GM18505 (cell line): ENCODE data around the gene PCOLCE2.

ENCODE experiments used
- ATAC-seq: cut with Tn5 transposase; IDR thresholded peaks from one replicate; pipeline ENCODE4 v1.9.1; 2021; ENCODE audit not compliant: unreplicated experiment
- POLR2A ChIP-seq: IDR thresholded peaks from 4 replicates; pipeline ENCODE4 v1.6.1; 2011; ENCODE audit warnings: borderline replicate concordance; ENCODE audit not compliant: insufficient read depth, insufficient read length; ENCODE audit errors: extremely low read depth

Gene PCOLCE2

DNA sequence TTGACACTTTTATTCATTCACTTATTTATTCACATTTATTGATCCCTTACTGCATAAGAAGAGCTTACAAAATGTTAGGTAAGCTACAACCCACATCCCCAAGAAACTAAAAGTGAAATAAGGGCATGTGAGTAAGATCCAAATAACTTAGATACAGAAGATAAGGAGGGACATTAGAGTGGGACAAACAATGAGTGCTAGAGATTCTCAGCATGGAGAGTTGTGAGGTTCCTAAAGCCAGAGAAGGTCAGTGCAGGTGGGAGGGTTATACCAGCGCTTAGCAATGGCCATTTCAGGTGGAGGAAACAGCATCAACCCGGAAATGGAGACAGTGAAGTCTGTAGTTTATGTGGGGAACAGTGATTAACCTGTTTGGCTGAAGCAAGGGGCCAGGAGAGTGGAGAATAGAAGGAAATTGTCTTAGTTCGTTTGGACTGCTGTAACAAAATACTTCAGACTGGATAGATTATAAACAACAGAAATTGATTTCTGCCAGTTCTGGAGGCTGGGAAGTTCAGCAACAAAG is 25.5 kb upstream of the PCOLCE2 start:
- no peak for TF ChIP-seq POLR2A
- no peak for ATAC-seq

DNA sequence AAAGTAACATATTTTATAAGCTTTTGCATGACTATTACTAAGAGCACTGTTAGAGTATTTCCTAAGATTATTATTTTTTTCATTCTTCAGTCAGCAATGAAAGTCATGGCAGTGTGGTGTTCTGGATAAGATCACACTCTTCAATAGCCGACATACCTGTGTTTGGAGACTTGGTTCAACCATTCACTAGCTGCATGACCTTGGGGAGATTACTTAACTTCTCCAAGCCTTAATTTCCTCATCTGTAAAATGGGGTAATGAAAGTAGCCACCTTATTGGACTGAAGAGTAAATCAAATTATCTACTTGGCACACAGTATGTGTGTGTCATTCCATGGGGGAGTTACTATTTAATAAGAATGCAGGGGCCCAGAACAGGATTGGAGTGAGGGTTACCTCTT is 24.5 kb upstream of the PCOLCE2 start:
- ATAC-seq, result no peak
- TF ChIP-seq POLR2A, result no peak

DNA sequence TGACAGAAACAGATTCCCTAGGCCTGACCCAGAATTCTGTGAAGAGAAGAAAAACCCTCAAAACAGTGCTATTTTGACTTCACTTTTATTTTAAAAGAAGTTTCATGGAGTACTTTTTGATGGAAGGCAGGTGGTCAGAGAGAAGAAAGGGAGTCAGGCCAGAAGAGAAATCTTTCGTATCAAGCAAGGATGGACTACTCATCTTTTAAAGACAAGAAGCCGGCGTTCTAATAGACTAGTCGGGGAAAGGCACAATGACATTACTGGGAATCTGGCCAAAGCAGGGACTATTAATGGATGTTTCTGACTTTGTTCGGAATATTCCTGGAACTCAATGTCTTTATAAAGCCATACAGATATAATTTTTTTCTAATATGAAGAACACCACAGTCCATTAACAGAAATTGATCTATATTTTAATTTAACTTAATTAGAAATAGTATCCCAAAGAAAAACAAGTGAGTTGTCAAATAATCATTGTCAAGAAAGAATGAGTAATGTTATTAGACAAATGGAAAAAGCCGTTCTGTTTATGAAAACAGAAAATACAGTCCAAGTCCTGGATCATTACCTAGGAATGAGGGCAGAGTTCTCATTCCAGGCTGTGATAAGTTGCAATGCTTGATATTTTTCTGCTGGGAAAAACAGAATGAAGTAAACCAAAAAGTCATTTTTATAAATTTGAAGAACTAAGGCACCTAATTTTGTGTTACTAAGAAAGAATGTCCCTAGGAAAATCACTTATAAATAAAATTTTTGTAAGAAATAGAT is 23.7 kb upstream of the PCOLCE2 start:
- no peak for TF ChIP-seq POLR2A
- no peak for ATAC-seq

DNA sequence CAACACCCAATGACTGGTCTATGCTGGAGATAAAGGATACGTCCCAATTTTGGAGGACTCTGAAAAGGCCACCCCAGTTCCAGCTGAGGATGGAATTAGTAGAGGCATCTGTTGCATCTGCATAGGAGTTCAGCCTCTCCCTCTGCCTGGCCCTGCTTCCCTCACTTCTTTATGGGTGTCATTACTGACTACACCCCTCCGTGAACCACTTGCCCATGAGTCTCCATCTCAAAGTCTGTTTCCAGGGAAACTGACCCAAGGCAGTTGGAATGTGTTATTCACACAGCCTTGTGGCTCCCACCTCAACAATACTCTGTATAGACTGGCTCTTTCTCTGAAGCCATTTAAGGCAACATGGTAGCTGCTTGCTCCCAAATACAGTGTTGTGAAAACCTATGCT is 21.4 kb upstream of the PCOLCE2 start:
- no peak for ATAC-seq
- no peak for TF ChIP-seq POLR2A

DNA sequence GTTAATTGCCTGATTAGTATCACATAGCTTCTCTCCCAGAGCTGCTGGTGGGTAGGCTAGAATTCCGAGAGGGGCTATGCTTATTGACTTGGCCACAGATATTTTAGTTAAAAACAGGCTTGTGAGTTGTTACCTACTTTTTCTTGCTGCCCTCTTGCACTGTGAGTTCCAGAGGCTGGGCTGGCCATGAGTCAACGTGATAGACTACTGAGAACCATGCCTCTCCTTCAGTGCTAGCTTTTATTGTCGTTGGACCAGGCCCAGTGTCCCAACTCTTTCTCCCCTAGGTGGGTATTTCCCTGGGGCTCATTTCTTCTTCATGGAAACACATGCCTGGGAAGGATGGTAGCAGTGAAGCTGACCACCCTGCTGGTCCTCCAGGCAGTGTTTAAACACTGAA is 20.4 kb upstream of the PCOLCE2 start:
- ATAC-seq, result no peak
- no peak for TF ChIP-seq POLR2A

DNA sequence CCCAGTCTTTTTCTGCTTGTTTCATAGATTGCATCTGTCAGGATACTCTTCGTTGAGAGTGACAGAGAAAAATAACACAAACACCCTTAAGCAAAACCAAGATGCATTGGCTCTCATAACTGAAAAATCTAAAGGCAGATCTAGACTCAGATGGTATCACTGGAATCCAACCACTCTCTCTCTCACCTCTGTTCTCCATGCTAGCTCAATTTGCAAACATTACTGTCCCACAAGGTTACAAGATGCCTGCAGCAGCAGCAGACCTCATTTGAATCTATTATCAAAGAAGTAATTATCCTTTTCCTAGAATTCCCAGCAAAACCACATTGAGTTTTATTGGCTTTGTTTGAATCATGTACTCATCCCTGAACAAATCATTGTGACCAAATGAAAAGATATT is 19.1 kb upstream of the PCOLCE2 start:
- TF ChIP-seq POLR2A, result no peak
- ATAC-seq, result no peak

DNA sequence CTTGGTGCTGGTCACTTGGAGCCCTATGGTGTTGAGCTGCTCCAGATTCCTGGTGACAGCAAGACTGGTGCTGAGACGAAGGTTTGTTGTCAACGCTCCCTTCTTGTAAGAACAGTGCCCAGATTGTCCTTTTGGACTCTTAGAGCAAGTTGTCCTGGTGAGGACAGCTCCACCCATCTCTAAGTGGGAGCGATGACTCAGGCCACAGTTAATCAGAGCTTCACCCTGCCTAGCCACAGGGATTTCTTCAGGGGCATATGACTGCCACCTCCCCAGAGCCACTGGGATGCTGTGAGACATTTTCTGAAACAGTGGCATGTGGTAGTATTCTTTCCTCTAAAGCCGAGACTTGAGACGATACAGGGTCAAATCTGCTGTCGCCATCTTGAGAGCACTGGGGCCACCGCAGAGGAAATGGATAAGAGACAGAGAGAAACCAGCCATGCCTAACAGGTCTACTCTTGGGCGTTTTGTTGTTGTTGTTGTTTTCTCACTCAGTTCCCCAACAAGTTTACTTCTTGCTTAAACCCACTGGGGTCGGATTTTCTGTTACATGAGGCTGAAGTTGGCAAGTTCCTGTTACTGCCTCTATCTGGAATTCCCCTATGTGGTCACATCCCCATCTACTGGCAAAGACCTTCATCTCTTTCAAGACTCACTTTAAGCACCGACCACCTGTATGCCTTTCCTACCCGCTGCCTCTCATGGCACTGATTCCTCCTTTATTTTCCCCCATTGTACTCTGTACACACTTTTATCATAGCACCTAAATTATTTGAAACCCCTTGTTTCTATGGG is 16.0 kb upstream of the PCOLCE2 start:
- ATAC-seq, result no peak

DNA sequence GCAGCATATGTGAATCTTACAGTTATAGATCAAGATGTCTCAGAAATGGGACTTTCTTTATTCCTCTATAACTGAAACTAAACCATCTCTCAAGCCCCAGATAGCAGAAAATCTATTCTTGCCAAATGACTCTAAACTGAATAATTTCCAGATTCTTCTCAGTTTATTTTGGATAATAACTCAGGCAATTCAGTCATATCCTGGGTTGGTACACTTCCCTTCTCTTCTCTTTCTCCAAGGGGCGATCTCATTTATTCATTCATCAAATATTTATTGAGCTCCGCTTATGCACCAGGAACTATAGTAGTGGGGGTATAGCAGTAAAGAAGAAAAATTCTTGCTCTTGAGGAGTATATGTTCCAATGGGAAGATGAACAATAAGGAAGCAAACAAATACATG is 13.5 kb upstream of the PCOLCE2 start:
- TF ChIP-seq POLR2A, result no peak
- ATAC-seq, result no peak

More for the DNA sequence above, 16.0 kb upstream of the PCOLCE2 start:
- no peak for TF ChIP-seq POLR2A

DNA sequence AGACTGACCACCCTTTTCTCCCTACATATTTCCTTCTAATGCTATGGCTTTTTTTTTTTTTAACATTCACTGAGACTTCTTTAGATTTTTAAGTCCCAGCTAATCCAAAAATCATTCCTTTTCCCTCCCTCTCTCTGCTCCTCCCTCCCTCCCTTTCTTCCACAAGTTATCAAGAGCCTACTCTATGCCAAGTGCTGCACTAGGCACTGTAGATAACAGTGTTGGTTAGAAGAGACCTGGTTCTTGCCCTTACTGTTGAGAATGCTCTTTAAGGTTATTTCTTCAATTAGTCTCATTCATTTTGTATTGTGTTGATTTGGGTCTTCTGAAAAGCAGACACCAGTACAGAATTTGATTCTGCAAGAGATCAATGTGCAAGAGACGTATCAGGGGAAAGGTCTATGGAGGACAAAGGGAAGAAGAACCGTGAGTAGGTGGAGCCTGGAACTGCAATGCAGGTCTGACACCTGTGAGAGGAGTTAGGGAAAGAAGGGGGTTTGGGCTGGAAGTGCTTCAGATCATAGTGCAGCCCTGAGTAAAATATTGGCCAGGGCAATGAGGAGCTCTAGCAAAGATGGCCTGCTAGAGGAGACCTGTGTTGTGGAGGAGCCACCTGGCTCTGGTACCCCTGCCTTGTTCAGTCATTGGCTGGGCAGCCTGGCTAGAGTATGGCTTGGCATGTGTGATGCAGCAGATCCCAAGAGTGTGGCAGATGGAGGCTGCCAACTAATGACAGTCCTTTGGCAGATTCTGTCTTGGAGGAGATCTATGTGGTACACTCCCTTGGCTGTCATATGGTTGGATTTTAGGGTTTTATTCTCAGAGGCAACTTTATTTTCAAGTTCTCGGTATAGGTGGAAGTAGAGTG is 9.7 kb upstream of the PCOLCE2 start:
- ATAC-seq, result no peak
- no peak for TF ChIP-seq POLR2A

DNA sequence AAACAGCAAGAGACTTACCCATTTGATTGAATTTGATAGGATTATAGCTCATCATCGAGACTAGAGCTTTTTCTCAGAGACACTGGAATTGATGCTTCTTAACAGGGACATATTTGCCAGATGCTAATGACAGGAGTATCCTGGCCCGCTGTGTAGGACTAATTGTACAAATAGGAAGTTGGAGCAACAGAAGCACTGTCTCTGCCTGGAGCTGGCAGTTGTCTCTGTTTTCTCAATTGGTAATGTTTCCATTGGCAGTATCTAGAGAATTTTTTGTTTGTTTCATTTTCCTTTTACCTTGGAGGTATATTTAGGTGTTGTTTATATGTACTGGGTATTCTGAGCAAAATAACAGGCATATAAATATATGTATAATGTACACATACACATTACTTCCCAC is 8.9 kb upstream of the PCOLCE2 start:
- TF ChIP-seq POLR2A, result no peak
- ATAC-seq, result no peak

DNA sequence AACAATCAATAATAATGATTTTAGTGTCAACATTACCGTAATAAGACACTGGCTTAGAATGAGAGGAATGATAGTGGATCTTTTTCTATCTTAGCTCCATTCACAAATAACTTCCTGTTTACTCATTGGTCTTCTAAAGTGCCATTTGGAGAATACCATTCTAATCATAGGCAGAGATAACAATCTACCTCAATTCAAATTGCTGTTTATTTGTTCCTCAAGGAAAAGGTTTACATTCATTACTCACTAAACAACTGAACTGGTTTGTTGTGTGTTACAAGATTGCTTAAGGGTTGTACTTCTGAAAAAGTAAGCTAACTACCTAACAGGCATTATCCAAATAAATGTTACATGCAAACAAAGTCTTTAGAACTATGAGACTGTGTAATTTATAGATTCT is 8.1 kb upstream of the PCOLCE2 start:
- TF ChIP-seq POLR2A, result no peak
- ATAC-seq, result no peak

DNA sequence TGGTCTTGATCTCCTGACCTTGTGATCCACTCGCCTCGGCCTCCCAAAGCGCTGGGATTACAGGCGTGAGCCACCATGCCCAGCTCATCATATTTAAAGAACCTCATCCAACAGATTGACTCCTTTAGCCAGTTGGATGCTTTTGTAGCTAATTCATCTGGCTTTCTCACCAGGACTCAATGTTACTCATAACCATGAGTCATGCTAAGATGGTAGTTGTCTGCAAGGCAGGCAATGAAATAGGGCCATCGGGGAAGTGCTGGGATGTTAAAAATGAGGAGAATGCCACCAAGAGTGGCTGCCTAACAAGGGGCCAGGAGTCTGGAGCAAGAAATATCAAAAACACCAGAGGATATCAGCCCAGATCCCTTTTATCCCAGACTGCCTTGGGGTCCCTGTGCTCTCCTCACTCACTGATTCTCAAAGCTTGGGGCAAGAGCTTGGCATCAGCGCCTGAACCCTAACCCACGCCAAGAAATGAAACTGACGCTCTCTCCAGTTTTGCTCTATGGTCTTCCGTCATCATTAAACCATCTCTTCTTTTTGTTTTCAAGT is 7.4 kb upstream of the PCOLCE2 start:
- no peak for ATAC-seq
- no peak for TF ChIP-seq POLR2A

DNA sequence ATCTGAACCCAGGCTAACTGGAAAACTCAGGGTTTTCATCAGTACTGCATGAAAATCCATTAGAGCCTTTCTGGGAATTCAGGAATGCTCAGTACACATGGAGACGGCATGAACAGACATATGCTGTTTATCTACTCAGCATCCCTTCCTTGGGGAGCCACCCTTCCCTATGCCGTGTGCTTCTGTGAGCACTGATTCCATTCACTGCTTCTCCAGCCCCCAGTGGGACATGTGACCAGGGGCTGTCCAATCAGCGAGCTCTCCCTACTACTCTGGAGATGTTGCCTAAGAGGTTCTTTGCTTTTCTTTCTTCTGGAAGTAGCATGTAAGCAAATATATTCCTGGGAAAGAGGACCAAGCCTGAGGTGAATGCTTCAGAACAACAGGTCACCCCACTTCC is 5.6 kb upstream of the PCOLCE2 start:
- ATAC-seq, result no peak
- no peak for TF ChIP-seq POLR2A
